HL-60/S4 treated with phorbol 12-myristate 13-acetate at 8.2 ng/mL for 4 days and 3 days (cell line): Measurements from ENCODE around the gene SLC2A9.

Experiments used
- in situ Hi-C: fragments of 300-500 bp; cut with MboI; formaldehyde crosslinking; loops from 2 replicates; pipeline ENCODE4 v1.15.0; 2022; ENCODE audit warnings: low sequenced_read_pairs

The SLC2A9 gene

GRCh38 chr4:10046471-10046870 is 25.2 kb upstream of the SLC2A9 start:
- in situ Hi-C loops: no loop called here

- in situ Hi-C loops: no loop called here
Measured at GRCh38 chr4:10045481-10045880, 24.2 kb upstream of the SLC2A9 start.

GRCh38 chr4:10041036-10041435 is 19.7 kb upstream of the SLC2A9 start:
- in situ Hi-C loops: no loop called here

- in situ Hi-C loops: no loop called here
Measured at GRCh38 chr4:10040049-10040892, 19.0 kb upstream of the SLC2A9 start.

GRCh38 chr4:10036807-10037342 is 15.6 kb upstream of the SLC2A9 start:
- in situ Hi-C loops: no loop called here

- in situ Hi-C loops: no loop called here
Measured at GRCh38 chr4:10035130-10035529, 13.8 kb upstream of the SLC2A9 start.

- in situ Hi-C loops: no loop called here
Measured at GRCh38 chr4:10034612-10035104, 13.4 kb upstream of the SLC2A9 start.

GRCh38 chr4:10034136-10034535 is 12.8 kb upstream of the SLC2A9 start:
- in situ Hi-C loops: no loop called here

GRCh38 chr4:10033191-10033881 is 12.0 kb upstream of the SLC2A9 start:
- in situ Hi-C loops: no loop called here

GRCh38 chr4:10032625-10033024 is 11.3 kb upstream of the SLC2A9 start:
- in situ Hi-C loops: no loop called here

GRCh38 chr4:10031668-10032590 is 10.6 kb upstream of the SLC2A9 start:
- in situ Hi-C loops: no loop called here

GRCh38 chr4:10030972-10031667 is 9.8 kb upstream of the SLC2A9 start:
- in situ Hi-C loops: no loop called here

- in situ Hi-C loops: no loop called here
Measured at GRCh38 chr4:10029403-10029802, 8.1 kb upstream of the SLC2A9 start.

GRCh38 chr4:10028910-10029309 is 7.6 kb upstream of the SLC2A9 start:
- in situ Hi-C loops: no loop called here

GRCh38 chr4:10026485-10026884 is 5.2 kb upstream of the SLC2A9 start:
- in situ Hi-C loops: no loop called here

GRCh38 chr4:10025230-10025806 is 4.0 kb upstream of the SLC2A9 start:
- in situ Hi-C loops: no loop called here

GRCh38 chr4:10024303-10024702 is 3.0 kb upstream of the SLC2A9 start:
- in situ Hi-C loops: no loop called here

- in situ Hi-C loops: no loop called here
Measured at GRCh38 chr4:10023806-10024205, 2.5 kb upstream of the SLC2A9 start.

GRCh38 chr4:10023050-10023419 is 1.7 kb upstream of the SLC2A9 start:
- in situ Hi-C loops: no loop called here
